Mesothelial cell of epicardium (in vitro differentiated cells): ENCODE measurements around the gene PRKG1. TPM values are rescaled to one million over a fixed set of nuclear protein-coding genes. Genes with fewer than 3 reads are reported as not detected.

Experiments used
- DNase-seq, 2 experiments: peaks; one replicate each; pipeline ENCODE4 v3.0.0; 2021; ENCODE audit warnings: low spot score in 2 of 2; ENCODE audit not compliant: unreplicated experiment in 2 of 2
- H3K27ac Mint-ChIP-seq: 2 replicates; pipeline ENCODE4 v1.8.0; 2021; ENCODE audit warnings: mixed read lengths
- H3K27me3 Mint-ChIP-seq: 2 replicates; pipeline ENCODE4 v1.8.0; 2021; ENCODE audit warnings: low read depth, mixed read lengths
- H3K36me3 Mint-ChIP-seq: 2 replicates; pipeline ENCODE4 v1.8.0; 2021; ENCODE audit warnings: mixed read lengths
- H3K4me1 Mint-ChIP-seq: 2 replicates; pipeline ENCODE4 v1.8.0; 2021; ENCODE audit warnings: mixed read lengths
- H3K4me3 Mint-ChIP-seq: 2 replicates; pipeline ENCODE4 v1.8.0; 2021; ENCODE audit warnings: mild to moderate bottlenecking, moderate library complexity, mixed read lengths
- H3K9me3 Mint-ChIP-seq: 2 replicates; pipeline ENCODE4 v1.8.0; 2021; ENCODE audit warnings: mixed read lengths
- total RNA-seq: library from RNA; stranded (reverse); gene quantifications from 3 replicates; pipeline ENCODE4 v1.2.1, GENCODE V29; 2021
- TF ChIP-seq, protein P1 (sequence below): fragments of 200-600 bp; sonication (generic); IDR thresholded peaks from one replicate; pipeline ENCODE4 v1.5.0; 2021; ENCODE audit warnings: antibody characterized with exemption; ENCODE audit not compliant: unreplicated experiment

The PRKG1 gene
- total RNA-seq, 1 donor from 2014 or later: 37.0 TPM

DNA sequence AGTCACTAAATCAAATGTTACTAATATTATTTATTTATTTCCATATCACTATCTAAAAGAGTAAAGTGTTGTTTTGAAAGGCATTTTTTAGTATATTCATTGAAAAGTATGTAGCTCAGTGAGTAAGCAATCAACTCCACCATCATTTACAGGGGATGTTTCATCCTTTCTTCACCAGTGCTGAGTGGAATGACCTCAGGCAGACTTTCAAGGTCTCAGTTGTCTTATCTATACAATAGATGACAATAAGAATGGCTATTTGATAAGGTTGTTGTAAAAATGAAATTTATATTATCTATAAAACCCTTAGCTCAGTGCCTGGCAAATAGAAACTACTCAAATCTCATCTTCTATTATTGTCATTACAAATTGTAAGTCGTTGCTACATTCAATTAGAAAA, 829.4 kb downstream of the PRKG1 start:
- H3K4me3 Mint-ChIP-seq: no peak overlapping the region
- no peak for DNase-seq
- H3K4me1 Mint-ChIP-seq: peaks cover 32% of the 10 kb centered on the region
- no peaks in the 10 kb centered on the region for H3K9me3 Mint-ChIP-seq
- TF ChIP-seq, protein P1, sequence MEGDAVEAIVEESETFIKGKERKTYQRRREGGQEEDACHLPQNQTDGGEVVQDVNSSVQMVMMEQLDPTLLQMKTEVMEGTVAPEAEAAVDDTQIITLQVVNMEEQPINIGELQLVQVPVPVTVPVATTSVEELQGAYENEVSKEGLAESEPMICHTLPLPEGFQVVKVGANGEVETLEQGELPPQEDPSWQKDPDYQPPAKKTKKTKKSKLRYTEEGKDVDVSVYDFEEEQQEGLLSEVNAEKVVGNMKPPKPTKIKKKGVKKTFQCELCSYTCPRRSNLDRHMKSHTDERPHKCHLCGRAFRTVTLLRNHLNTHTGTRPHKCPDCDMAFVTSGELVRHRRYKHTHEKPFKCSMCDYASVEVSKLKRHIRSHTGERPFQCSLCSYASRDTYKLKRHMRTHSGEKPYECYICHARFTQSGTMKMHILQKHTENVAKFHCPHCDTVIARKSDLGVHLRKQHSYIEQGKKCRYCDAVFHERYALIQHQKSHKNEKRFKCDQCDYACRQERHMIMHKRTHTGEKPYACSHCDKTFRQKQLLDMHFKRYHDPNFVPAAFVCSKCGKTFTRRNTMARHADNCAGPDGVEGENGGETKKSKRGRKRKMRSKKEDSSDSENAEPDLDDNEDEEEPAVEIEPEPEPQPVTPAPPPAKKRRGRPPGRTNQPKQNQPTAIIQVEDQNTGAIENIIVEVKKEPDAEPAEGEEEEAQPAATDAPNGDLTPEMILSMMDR: no peak
- H3K27ac Mint-ChIP-seq: no peak overlapping the region
- H3K27me3 Mint-ChIP-seq: no peaks in the 10 kb centered on the region
- no peaks in the 10 kb centered on the region for H3K36me3 Mint-ChIP-seq

DNA sequence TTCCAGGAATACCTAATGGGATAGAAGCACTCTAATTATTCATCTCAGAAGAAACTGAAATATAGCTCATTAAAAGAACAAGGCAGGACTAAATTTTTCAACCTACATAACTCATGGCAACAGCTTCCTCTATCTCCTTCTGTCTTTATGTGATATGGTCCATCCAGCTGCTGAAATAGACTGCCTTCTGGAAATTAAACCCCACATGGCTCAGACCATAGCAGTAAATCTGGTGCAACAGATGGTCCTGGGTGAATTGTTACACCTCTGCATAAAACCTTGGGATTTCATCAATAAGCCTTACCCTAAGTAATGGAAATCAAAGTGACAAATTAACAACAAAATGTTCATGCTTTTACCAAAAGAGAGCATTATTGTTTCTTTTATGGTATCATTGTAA, 830.7 kb downstream of the PRKG1 start:
- H3K36me3 Mint-ChIP-seq: no peaks in the 10 kb centered on the region
- no peaks in the 10 kb centered on the region for H3K27me3 Mint-ChIP-seq
- H3K4me3 Mint-ChIP-seq: no peak overlapping the region
- H3K4me1 Mint-ChIP-seq: peaks cover 32% of the 10 kb centered on the region
- TF ChIP-seq, protein P1: no peak
- DNase-seq: no peak
- H3K27ac Mint-ChIP-seq: no peak overlapping the region
- H3K9me3 Mint-ChIP-seq: no peaks in the 10 kb centered on the region

DNA sequence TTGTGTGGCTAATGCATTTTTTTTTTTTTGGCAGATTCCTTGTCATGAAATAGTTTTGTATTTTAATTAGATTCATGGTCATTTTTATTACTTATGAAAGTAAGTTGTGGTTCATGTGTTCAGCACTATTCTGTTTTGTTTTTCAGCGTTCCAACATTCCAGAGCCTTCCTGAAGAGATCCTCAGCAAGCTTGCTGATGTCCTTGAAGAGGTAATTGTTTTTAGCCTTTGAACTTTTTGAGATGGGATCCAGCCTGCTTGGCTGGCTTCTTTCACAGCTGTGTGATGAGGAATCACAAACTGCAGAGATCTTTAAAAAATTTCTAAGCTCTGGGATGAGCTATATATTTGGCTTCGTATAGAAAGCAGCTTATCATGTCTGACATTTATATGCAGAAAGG, 833.1 kb downstream of the PRKG1 start:
- TF ChIP-seq, protein P1: no peak
- peaks cover 54% of the 10 kb centered on the region for H3K4me1 Mint-ChIP-seq
- no peaks in the 10 kb centered on the region for H3K9me3 Mint-ChIP-seq
- H3K36me3 Mint-ChIP-seq: no peaks in the 10 kb centered on the region
- H3K27ac Mint-ChIP-seq: no peak overlapping the region
- no peak overlapping the region for H3K4me3 Mint-ChIP-seq
- no peak for DNase-seq
- no peaks in the 10 kb centered on the region for H3K27me3 Mint-ChIP-seq

DNA sequence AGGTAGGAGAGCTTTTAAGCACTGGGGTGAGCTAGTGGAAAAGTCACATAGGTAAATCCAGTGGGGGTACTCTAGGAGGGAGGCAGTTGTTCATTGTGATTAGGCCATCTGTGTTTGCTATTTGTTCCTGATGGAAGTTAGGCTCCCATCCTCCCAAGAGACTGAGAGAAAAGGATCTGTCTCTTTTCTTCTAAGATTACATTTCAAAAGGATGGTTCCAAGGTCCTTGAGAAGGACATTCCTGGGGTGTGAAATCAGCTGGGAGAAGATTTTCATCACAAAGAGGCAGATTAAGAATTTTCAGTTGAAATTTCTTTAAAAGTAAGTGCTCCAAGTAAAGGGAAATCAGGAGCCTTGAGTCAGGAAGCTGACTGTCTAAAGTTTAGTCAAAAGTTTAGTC, 835.9 kb downstream of the PRKG1 start:
- DNase-seq: no peak
- Mint-ChIP-seq H3K36me3 (no peaks in the 10 kb centered on the region), H3K4me3 (no peak overlapping the region)

DNA sequence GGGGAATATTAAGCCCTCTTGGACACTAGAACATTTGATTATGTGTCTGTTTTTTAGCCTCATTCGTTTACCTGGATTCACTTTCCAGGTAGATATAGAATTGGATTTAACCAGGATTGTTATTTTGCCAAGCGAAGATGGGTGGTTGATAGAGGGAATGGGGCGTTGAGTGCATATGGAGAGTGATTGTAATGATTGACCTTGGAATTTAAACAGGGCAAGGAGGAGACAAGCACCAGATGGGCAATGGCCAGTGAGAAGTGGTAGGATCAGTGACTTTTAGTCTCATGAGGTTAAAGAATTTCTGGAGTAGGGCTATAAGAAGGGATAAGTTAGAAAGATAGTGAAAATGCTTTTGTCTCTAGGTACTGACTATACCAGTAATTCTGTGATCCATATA, 836.3 kb downstream of the PRKG1 start:
- Mint-ChIP-seq H3K36me3 (no peaks in the 10 kb centered on the region), H3K4me1 (peaks cover 51% of the 10 kb centered on the region), H3K27me3 (no peaks in the 10 kb centered on the region), H3K4me3 (no peak overlapping the region), H3K9me3 (no peaks in the 10 kb centered on the region), H3K27ac (no peak overlapping the region)
- no peak for DNase-seq
- TF ChIP-seq, protein P1: no peak

More for the DNA sequence above, 835.9 kb downstream of the PRKG1 start:
- Mint-ChIP-seq H3K27ac (no peak overlapping the region), H3K9me3 (no peaks in the 10 kb centered on the region), H3K27me3 (no peaks in the 10 kb centered on the region), H3K4me1 (peaks cover 52% of the 10 kb centered on the region)
- TF ChIP-seq, protein P1: no peak

DNA sequence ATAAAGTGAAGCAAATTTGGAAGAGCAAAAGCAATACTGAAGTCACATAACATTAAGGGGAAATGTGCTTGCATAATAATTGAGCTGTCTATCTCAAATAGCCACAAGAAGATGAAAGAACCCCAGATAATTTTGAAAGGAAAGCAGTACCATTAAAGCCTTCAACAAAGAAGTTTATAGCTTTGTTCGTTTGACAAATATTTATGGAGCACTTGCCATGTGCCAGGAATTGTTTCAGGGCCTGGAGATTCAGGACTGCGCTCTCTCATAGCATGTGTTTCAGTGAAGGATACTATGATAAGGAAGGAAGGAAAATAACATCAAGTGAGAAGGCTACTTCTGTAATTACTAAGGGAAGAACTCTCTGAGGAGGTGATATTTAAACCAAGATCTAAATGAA, 837.4 kb downstream of the PRKG1 start:
- TF ChIP-seq, protein P1: no peak
- Mint-ChIP-seq H3K27ac (peak overlapping the region; percentile 15), H3K4me1 (peaks cover 40% of the 10 kb centered on the region), H3K27me3 (no peaks in the 10 kb centered on the region), H3K4me3 (no peak overlapping the region), H3K9me3 (peaks cover 6% of the 10 kb centered on the region), H3K36me3 (no peaks in the 10 kb centered on the region)
- no peak for DNase-seq
